ENCODE measurements around the gene AP2M1. TPM values are rescaled to one million over a fixed set of nuclear protein-coding genes. Genes with fewer than 3 reads are reported as not detected.
"Not testable (repeated sequence)": the region's sequence is repeated elsewhere in the genome, so short reads cannot be mapped to it uniquely, and the experiment has no call there.

The AP2M1 gene
- total RNA-seq, 1 donor from 2014 or later: 168 TPM

DNA sequence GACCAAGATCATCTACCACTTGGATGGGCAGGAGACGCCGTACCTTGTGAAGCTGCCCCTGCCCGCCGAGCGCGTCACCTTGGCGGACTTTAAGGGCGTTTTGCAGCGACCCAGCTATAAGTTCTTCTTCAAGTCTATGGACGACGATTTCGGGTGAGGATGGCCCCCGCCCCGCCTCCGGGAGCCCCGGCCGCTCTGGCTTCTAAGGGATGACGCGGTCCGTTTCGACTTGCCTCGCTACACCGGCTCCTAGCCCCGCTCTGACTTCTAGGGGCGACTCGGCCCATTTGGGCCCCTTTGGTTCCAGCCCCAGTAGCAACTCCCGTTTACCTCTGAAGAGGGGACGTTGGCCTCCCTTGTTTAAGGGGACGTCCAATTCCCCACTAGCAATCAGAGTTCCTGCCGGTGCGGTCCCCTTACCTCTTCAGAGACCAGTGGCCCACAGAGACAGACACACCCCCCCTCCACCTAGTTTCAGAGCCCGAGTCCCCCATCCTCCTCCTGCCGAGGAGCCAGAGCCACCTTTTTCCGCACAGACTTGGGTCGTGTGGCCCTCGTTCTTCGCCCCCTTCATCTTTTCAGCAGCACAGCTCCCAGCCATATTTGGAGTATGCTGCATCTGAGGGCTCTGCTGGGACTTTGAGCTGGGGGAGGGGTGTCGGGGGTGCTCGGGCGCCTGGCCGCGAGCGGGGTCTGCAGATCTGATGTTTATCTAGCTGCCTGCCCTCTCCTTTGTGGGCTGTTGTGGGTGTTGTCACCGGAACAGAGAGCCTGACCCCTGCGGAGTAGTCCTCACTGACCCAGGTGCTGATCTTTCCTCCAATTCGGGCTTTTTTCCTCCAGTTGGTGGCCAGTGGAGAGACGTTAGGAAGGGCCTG, 18.8 kb upstream of the AP2M1 start:
- Histone ChIP-seq H3K27ac (ENCODE audit: low read depth, low read length) (peak overlapping the region; percentile 89), H3K9ac (ENCODE audit: low read depth in 1 of 3, low read length in 3 of 3) (peak overlapping the region; percentile 86 to 93 (median 93)), H3K4me3 (ENCODE audit: low read length in 3 of 3) (peak overlapping the region; percentile 85 to 96 (median 95)), H3K9me3 (ENCODE audit: control insufficient read depth in 3 of 3, low read length in 3 of 3) (no peaks in the 10 kb centered on the region), H3K27me3 (ENCODE audit: control insufficient read depth in 3 of 3, insufficient read depth in 3 of 3, low read length in 3 of 3) (no peaks in the 10 kb centered on the region), H3K36me3 (ENCODE audit: control insufficient read depth in 3 of 3, insufficient read depth in 3 of 3, low read length in 3 of 3) (no peaks in the 10 kb centered on the region), H3K4me1 (ENCODE audit: control insufficient read depth in 3 of 3, insufficient read depth in 3 of 3, low read length in 3 of 3) (peaks cover 42 to 45% (median 44%) of the 10 kb centered on the region in 3 donors)

DNA sequence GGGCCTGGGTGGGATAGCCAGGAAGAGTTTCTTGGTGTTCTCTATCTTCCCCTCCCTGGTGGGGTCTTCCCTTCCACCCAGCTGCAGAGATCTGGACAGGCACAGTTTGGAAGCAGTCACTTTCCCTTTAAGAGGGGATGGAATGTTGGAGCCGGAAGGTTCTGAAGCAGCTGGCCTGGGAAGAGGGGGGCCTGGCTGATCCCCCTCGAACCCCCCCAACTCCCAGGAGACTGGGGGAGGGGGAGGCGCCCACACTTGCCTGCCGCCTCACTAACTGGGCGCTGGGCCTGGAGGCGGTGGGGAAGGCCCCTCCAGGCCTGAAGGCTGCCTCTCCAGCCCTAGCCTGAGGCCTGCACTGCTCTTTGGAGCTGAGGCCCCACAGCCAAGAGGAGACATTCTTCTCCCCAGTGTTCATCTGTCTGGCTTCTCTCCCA, 18.1 kb upstream of the AP2M1 start:
- Histone ChIP-seq H3K36me3 (ENCODE audit: control insufficient read depth in 3 of 3, insufficient read depth in 3 of 3, low read length in 3 of 3) (no peaks in the 10 kb centered on the region), H3K9ac (ENCODE audit: low read depth in 1 of 3, low read length in 3 of 3) (peak overlapping the region; percentile 86 to 93 (median 93)), H3K27me3 (ENCODE audit: control insufficient read depth in 3 of 3, insufficient read depth in 3 of 3, low read length in 3 of 3) (no peaks in the 10 kb centered on the region), H3K27ac (ENCODE audit: low read depth, low read length) (peak overlapping the region; percentile 89), H3K4me1 (ENCODE audit: control insufficient read depth in 3 of 3, insufficient read depth in 3 of 3, low read length in 3 of 3) (peaks cover 47 to 52% (median 50%) of the 10 kb centered on the region in 3 donors), H3K9me3 (ENCODE audit: control insufficient read depth in 3 of 3, low read length in 3 of 3) (no peaks in the 10 kb centered on the region), H3K4me3 (ENCODE audit: low read length in 3 of 3) (peak overlapping the region; percentile 85 to 96 (median 95))

DNA sequence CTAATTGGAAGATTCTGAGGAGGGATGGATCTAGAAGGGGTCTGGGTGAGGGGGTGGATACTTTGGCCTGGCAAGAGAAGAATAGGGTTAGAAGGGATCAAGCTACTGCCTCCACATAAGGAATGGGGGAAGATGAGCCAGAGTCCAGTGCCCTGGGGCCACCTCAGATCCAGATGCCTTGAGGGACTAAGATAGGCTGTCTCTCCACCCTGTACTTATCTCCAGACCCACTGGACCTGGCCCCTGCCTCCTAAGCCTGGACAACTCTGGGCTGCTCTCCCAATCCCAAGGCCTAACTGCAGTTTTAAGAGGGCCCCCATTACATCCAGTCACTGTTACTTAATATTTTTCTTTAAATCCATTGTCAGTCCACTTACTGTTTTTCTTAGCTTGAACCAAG, 17.4 kb upstream of the AP2M1 start:
- Histone ChIP-seq H3K4me3 (ENCODE audit: low read length in 3 of 3) (peak overlapping the region; percentile 85 to 96 (median 95)), H3K36me3 (ENCODE audit: control insufficient read depth in 3 of 3, insufficient read depth in 3 of 3, low read length in 3 of 3) (no peaks in the 10 kb centered on the region), H3K9ac (ENCODE audit: low read depth in 1 of 3, low read length in 3 of 3) (peak overlapping the region; percentile 86 to 93 (median 93)), H3K9me3 (ENCODE audit: control insufficient read depth in 3 of 3, low read length in 3 of 3) (no peaks in the 10 kb centered on the region), H3K27ac (ENCODE audit: low read depth, low read length) (peak overlapping the region; percentile 89), H3K27me3 (ENCODE audit: control insufficient read depth in 3 of 3, insufficient read depth in 3 of 3, low read length in 3 of 3) (no peaks in the 10 kb centered on the region), H3K4me1 (ENCODE audit: control insufficient read depth in 3 of 3, insufficient read depth in 3 of 3, low read length in 3 of 3) (peaks cover 52 to 58% (median 56%) of the 10 kb centered on the region in 3 donors)

DNA sequence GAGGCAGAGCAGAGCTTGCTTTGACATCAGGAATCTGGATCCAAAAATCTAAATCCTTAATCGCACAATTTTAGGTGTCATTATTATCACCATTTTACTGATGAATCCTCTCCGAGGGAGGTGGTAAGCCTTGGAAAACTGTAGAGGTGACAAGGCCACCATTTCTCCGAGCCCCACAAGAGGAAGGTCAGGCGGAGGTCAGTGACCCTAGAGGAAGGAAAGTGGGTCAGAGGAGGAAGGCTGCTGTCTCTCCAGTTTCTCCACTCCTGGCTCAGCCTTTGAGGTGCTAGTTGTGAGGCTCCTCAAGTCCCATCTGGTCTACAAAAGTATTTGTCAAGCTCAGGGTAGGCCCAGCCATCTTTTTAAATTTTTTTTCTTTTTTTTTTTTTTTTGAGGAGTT, 16.3 kb upstream of the AP2M1 start:
- no peak overlapping the region for H3K27ac ChIP-seq (ENCODE audit: low read depth, low read length)
- peaks cover 55 to 65% (median 60%) of the 10 kb centered on the region in 3 donors for H3K4me1 ChIP-seq (ENCODE audit: control insufficient read depth in 3 of 3, insufficient read depth in 3 of 3, low read length in 3 of 3)

DNA sequence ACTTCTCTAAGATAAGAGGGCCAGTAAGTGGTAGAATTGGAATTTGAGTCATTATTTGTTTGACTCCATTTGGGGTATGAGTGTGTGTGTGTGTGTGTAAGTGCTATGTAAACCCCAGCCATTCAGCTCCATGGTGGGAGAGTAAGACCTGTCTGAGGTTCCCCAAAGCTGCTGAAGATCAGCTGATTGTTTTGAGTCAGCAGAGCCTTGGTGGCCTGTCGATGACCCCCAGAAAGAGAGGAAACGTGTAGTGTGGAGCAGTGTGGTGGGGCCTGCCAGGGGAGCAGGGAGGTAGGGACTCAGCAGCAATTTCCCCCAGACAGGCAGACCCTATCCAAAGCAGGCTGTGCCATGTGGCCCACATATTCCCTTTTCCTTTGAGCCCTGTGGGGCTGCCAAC, 14.2 kb upstream of the AP2M1 start:
- Histone ChIP-seq H3K4me3 (ENCODE audit: low read length in 3 of 3) (peak overlapping the region in 2 of 3 donors; percentile 35 to 43), H3K27ac (ENCODE audit: low read depth, low read length) (peak overlapping the region; percentile 69), H3K9me3 (ENCODE audit: control insufficient read depth in 3 of 3, low read length in 3 of 3) (no peaks in the 10 kb centered on the region), H3K36me3 (ENCODE audit: control insufficient read depth in 3 of 3, insufficient read depth in 3 of 3, low read length in 3 of 3) (peaks cover 18 to 23% (median 22%) of the 10 kb centered on the region in 3 donors), H3K9ac (ENCODE audit: low read depth in 1 of 3, low read length in 3 of 3) (peak overlapping the region; percentile 40 to 71 (median 57)), H3K27me3 (ENCODE audit: control insufficient read depth in 3 of 3, insufficient read depth in 3 of 3, low read length in 3 of 3) (no peaks in the 10 kb centered on the region), H3K4me1 (ENCODE audit: control insufficient read depth in 3 of 3, insufficient read depth in 3 of 3, low read length in 3 of 3) (peaks cover 48 to 56% (median 50%) of the 10 kb centered on the region in 3 donors)

More for the DNA sequence above, 16.3 kb upstream of the AP2M1 start:
- Histone ChIP-seq H3K4me3 (ENCODE audit: low read length in 3 of 3) (peak overlapping the region in 1 of 3 donors; percentile 2), H3K36me3 (ENCODE audit: control insufficient read depth in 3 of 3, insufficient read depth in 3 of 3, low read length in 3 of 3) (peaks cover 0 to 3% (median 2%) of the 10 kb centered on the region in 3 donors), H3K9me3 (ENCODE audit: control insufficient read depth in 3 of 3, low read length in 3 of 3) (no peaks in the 10 kb centered on the region), H3K9ac (ENCODE audit: low read depth in 1 of 3, low read length in 3 of 3) (peak overlapping the region; percentile 29 to 86 (median 64)), H3K27me3 (ENCODE audit: control insufficient read depth in 3 of 3, insufficient read depth in 3 of 3, low read length in 3 of 3) (no peaks in the 10 kb centered on the region)

DNA sequence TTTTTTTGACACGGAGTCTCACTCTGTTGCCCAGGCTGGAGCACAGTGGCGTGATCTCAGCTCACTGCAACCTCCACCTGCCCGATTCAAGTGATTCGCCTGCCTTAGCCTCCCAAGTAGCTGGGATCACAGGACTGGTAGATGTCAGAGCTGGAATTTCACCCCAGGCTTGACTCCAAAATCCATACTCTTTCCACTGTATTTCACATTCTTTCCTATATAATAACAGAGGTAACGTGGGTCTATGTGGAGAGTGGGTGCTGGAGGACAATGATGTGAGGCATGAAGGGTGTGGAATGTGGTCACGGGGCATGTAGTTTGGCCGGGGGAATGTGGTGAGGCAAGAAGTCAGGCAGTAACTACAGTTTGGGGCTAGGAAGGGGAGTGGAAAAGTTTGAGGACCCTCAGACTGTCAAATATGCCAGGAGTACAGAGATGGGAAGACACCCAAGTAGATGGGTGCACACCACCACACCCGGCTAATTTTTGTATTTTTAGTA, 12.0 kb upstream of the AP2M1 start:
- not testable (repeated sequence) for H3K4me3 ChIP-seq (ENCODE audit: low read length in 3 of 3); H3K9me3 ChIP-seq (ENCODE audit: control insufficient read depth in 3 of 3, low read length in 3 of 3); H3K27me3 ChIP-seq (ENCODE audit: control insufficient read depth in 3 of 3, insufficient read depth in 3 of 3, low read length in 3 of 3)
- Histone ChIP-seq H3K36me3 (ENCODE audit: control insufficient read depth in 3 of 3, insufficient read depth in 3 of 3, low read length in 3 of 3) (peaks cover 39 to 44% (median 43%) of the 10 kb centered on the region in 3 donors), H3K27ac (ENCODE audit: low read depth, low read length) (peak overlapping the region; percentile 7), H3K9ac (ENCODE audit: low read depth in 1 of 3, low read length in 3 of 3) (peak overlapping the region in 1 of 3 donors; percentile 3), H3K4me1 (ENCODE audit: control insufficient read depth in 3 of 3, insufficient read depth in 3 of 3, low read length in 3 of 3) (peaks cover 36 to 45% (median 40%) of the 10 kb centered on the region in 3 donors)

DNA sequence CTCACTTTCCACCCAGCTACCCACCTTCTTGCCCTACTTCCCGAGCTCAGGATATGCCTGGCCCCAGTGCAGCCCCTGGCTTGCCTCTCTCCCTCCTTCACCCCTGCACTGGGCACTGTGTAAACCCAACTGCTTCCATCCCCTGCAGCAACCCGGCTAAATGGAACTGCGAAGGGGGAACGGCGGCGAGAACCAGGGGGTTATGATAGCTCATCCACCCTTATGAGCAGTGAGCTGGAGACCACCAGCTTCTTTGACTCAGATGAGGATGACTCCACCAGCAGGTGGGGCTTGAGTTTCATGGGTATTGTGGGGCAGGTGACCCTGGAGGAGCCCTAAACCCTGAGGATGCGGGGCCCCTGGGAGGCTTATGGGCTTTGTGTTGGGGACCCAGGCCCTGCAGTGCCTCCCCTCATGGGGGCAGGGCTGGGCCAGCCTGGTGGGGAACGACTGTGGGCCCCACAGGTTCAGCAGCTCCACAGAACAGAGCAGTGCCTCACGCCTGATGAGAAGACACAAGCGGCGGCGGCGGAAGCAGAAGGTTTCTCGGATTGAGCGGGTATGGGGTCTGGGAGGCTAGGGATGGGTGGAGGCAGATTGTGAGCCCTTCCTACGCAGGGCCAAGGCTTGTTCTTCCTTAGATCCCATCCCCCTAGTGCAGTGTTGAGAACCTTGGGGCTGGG, 9.9 kb upstream of the AP2M1 start:
- no peaks in the 10 kb centered on the region for H3K27me3 ChIP-seq (ENCODE audit: control insufficient read depth in 3 of 3, insufficient read depth in 3 of 3, low read length in 3 of 3)

DNA sequence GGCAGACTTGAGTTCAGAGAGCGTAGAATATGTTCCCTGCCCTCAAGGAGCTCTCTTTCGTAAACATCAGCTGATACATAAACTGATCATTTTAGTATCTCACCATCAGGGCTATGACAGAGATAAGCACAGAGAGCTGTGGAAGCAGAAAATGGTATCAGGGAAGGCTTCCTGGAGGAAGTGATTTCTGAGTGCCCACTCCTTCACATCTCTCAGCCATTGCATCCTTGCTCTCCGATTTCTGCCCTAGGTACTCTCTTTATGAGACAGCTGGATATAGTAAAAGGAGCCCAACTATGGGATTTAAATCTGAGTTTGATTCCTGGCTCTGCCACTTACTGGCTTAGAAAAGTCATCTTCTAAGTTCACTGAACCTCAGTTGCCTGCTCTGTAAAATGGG, 9.1 kb upstream of the AP2M1 start:
- H3K4me1 ChIP-seq (ENCODE audit: control insufficient read depth in 3 of 3, insufficient read depth in 3 of 3, low read length in 3 of 3): peaks cover 21 to 33% (median 21%) of the 10 kb centered on the region in 3 donors
- H3K4me3 ChIP-seq (ENCODE audit: low read length in 3 of 3): no peak overlapping the region
- no peak overlapping the region for H3K9ac ChIP-seq (ENCODE audit: low read depth in 1 of 3, low read length in 3 of 3)
- no peaks in the 10 kb centered on the region for H3K9me3 ChIP-seq (ENCODE audit: control insufficient read depth in 3 of 3, low read length in 3 of 3)
- H3K27ac ChIP-seq (ENCODE audit: low read depth, low read length): no peak overlapping the region
- H3K27me3 ChIP-seq (ENCODE audit: control insufficient read depth in 3 of 3, insufficient read depth in 3 of 3, low read length in 3 of 3): no peaks in the 10 kb centered on the region
- peaks cover 60 to 62% (median 61%) of the 10 kb centered on the region in 3 donors for H3K36me3 ChIP-seq (ENCODE audit: control insufficient read depth in 3 of 3, insufficient read depth in 3 of 3, low read length in 3 of 3)

More for the DNA sequence above, 9.9 kb upstream of the AP2M1 start:
- Histone ChIP-seq H3K36me3 (ENCODE audit: control insufficient read depth in 3 of 3, insufficient read depth in 3 of 3, low read length in 3 of 3) (peaks cover 59 to 61% (median 60%) of the 10 kb centered on the region in 3 donors), H3K9me3 (ENCODE audit: control insufficient read depth in 3 of 3, low read length in 3 of 3) (no peaks in the 10 kb centered on the region), H3K9ac (ENCODE audit: low read depth in 1 of 3, low read length in 3 of 3) (no peak overlapping the region), H3K27ac (ENCODE audit: low read depth, low read length) (no peak overlapping the region), H3K4me3 (ENCODE audit: low read length in 3 of 3) (no peak overlapping the region), H3K4me1 (ENCODE audit: control insufficient read depth in 3 of 3, insufficient read depth in 3 of 3, low read length in 3 of 3) (peaks cover 27 to 38% (median 27%) of the 10 kb centered on the region in 3 donors)

DNA sequence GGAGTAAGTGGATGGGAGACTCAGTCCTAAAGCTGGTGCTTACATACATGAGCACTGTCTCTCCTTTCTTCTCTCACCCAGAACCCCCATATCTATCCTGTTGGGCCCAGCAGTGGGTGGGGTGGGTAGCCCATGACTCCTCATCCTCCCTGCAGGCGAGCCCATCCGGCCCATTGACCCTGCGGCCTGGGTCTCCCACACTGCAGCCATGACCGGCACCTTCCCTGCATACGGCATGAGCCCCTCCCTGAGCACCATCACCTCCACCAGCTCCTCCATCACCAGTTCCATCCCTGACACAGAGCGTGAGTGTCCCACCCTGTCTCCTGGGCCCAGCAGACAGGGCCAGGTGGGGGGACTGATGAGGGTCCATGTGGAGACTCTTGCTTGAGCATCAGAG, 8.0 kb upstream of the AP2M1 start:
- Histone ChIP-seq H3K9ac (ENCODE audit: low read depth in 1 of 3, low read length in 3 of 3) (no peak overlapping the region), H3K4me3 (ENCODE audit: low read length in 3 of 3) (no peak overlapping the region), H3K9me3 (ENCODE audit: control insufficient read depth in 3 of 3, low read length in 3 of 3) (no peaks in the 10 kb centered on the region), H3K27ac (ENCODE audit: low read depth, low read length) (no peak overlapping the region), H3K27me3 (ENCODE audit: control insufficient read depth in 3 of 3, insufficient read depth in 3 of 3, low read length in 3 of 3) (no peaks in the 10 kb centered on the region), H3K4me1 (ENCODE audit: control insufficient read depth in 3 of 3, insufficient read depth in 3 of 3, low read length in 3 of 3) (peaks cover 11 to 22% (median 12%) of the 10 kb centered on the region in 3 donors), H3K36me3 (ENCODE audit: control insufficient read depth in 3 of 3, insufficient read depth in 3 of 3, low read length in 3 of 3) (peaks cover 71 to 73% (median 71%) of the 10 kb centered on the region in 3 donors)

All from skeletal muscle tissue (tissue), 4 donors.